SK-N-SH (cell line): ENCODE data around the gene LDB2. TPM values are rescaled to one million over a fixed set of nuclear protein-coding genes. Genes with fewer than 3 reads are reported as not detected.

Source experiments
- CTCF ChIA-PET: fragments of 300-600, 350-600 bp; formaldehyde crosslinking; extraction: SDS; loops from one replicate; lab custom pipeline; 2021; lab: Yijun Ruan, JAX
- POLR2A ChIA-PET: fragments of 350-600 bp; sonication (Branson Sonifier 250); formaldehyde crosslinking; extraction: SDS; loops from one replicate; lab custom pipeline; 2020; ENCODE audit warnings: antibody characterized with exemption, inconsistent platforms; lab: Yijun Ruan, JAX
- DNase-seq: peaks from one replicate; pipeline ENCODE4 v3.0.0; 2012
- H2AFZ ChIP-seq: fragments of 200-600 bp; sonication (generic); 2 replicates; pipeline ENCODE4 v1.8.1; 2016; ENCODE audit warnings: antibody characterized with exemption, mild to moderate bottlenecking, low read depth
- H3F3A ChIP-seq: fragments of 200-600 bp; sonication (generic); replicated peaks from 2 replicates; pipeline ENCODE3; 2016; ENCODE audit warnings: antibody characterized with exemption, mild to moderate bottlenecking; ENCODE audit not compliant: insufficient read depth
- H3K27ac ChIP-seq, 2 experiments: fragments of 200-500 bp in 1 of 2; fragments of 200-600 bp in 1 of 2; sonication (Bioruptor generic) in 1 of 2; sonication (generic), shearing (Covaris generic) in 1 of 2; 2 replicates each; pipeline versions ENCODE4 v1.5.1 to v1.6.1; 2014 to 2016; ENCODE audit warnings: low read depth in 2 of 2, inconsistent platforms in 1 of 2, low read length in 1 of 2, mild to moderate bottlenecking in 1 of 2, mixed read lengths in 1 of 2
- H3K27me3 ChIP-seq: fragments of 200-600 bp; sonication (generic), shearing (Covaris generic); 2 replicates; pipeline ENCODE4 v1.6.1; 2016; ENCODE audit warnings: mixed run types; ENCODE audit not compliant: insufficient read depth
- H3K36me3 ChIP-seq, 2 experiments: fragments of 200-500 bp in 1 of 2; fragments of 200-600 bp in 1 of 2; sonication (Bioruptor generic) in 1 of 2; sonication (generic) in 1 of 2; replicated peaks in 1 of 2; 2 replicates each; pipeline versions ENCODE3 to v1.5.1; 2014 to 2016; ENCODE audit warnings: low read length in 1 of 2, mild to moderate bottlenecking in 1 of 2; ENCODE audit not compliant: insufficient read depth in 2 of 2, control insufficient read depth in 1 of 2
- H3K4me1 ChIP-seq, 2 experiments: fragments of 200-500 bp in 1 of 2; fragments of 200-600 bp in 1 of 2; sonication (Bioruptor generic) in 1 of 2; sonication (generic), shearing (Covaris generic) in 1 of 2; 2 replicates each; pipeline versions ENCODE4 v1.5.1 to v1.6.1; 2014 to 2016; ENCODE audit warnings: low read depth in 1 of 2, low read length in 1 of 2, mixed run types in 1 of 2; ENCODE audit not compliant: insufficient read depth in 2 of 2, control insufficient read depth in 1 of 2
- H3K4me2 ChIP-seq: fragments of 200-600 bp; sonication (generic), shearing (Covaris generic); 2 replicates; pipeline ENCODE4 v1.6.1; 2017; ENCODE audit warnings: mixed run types
- H3K4me3 ChIP-seq, 2 experiments: fragments of 200-500 bp in 1 of 2; fragments of 200-600 bp in 1 of 2; sonication (Bioruptor generic) in 1 of 2; sonication (generic), shearing (Covaris generic) in 1 of 2; 2 replicates each; pipeline versions ENCODE4 v1.5.1 to v1.8.1; 2014 to 2016; ENCODE audit warnings: low read depth in 2 of 2, inconsistent platforms in 1 of 2, low read length in 1 of 2, mild to moderate bottlenecking in 1 of 2, mixed read lengths in 1 of 2, moderate library complexity in 1 of 2
- H3K79me2 ChIP-seq: fragments of 200-600 bp; sonication (generic); 2 replicates; pipeline ENCODE4 v1.8.1; 2017; ENCODE audit warnings: mild to moderate bottlenecking; ENCODE audit not compliant: insufficient read depth
- H3K9ac ChIP-seq: fragments of 200-600 bp; sonication (generic); 2 replicates; pipeline ENCODE4 v1.6.1; 2017; ENCODE audit warnings: mixed run types
- H3K9me2 ChIP-seq: fragments of 200-600 bp; sonication (generic); 2 replicates; pipeline ENCODE4 v1.6.1; 2017; ENCODE audit warnings: mixed run types
- H3K9me3 ChIP-seq: fragments of 200-600 bp; sonication (generic); 2 replicates; pipeline ENCODE4 v1.6.1; 2017; ENCODE audit warnings: mixed run types, mild to moderate bottlenecking, moderate library complexity
- H4K20me1 ChIP-seq: fragments of 200-600 bp; sonication (generic); 2 replicates; pipeline ENCODE4 v1.6.1; 2017; ENCODE audit warnings: mild to moderate bottlenecking, mixed run types; ENCODE audit not compliant: insufficient read depth
- CHD2 ChIP-seq: fragments of 150-350 bp; IDR thresholded peaks from 2 replicates; pipeline ENCODE4 v1.6.1; 2018; ENCODE audit warnings: low read length; ENCODE audit not compliant: partially characterized antibody
- ELF1 ChIP-seq: IDR thresholded peaks from 2 replicates; pipeline ENCODE4 v1.4.0; 2012
- EZH2phosphoT487 ChIP-seq: fragments of 200-600 bp; sonication (generic); IDR thresholded peaks from 2 replicates; pipeline ENCODE4 v1.6.1; 2017; ENCODE audit warnings: low read depth, mixed run types, mild to moderate bottlenecking, antibody characterized with exemption, moderate library complexity, borderline replicate concordance
- FOSL2 ChIP-seq: IDR thresholded peaks from 2 replicates; pipeline ENCODE4 v1.4.0; 2012; ENCODE audit warnings: low read depth, mild to moderate bottlenecking, moderate library complexity, borderline replicate concordance
- MXI1 ChIP-seq: IDR thresholded peaks from 2 replicates; pipeline ENCODE4 v1.6.1; 2012; ENCODE audit warnings: mild to moderate bottlenecking, low read depth, low read length, improper control_type of control experiment
- NFIC ChIP-seq: IDR thresholded peaks from 2 replicates; pipeline ENCODE4 v1.4.0; 2012; ENCODE audit warnings: borderline replicate concordance
- NRF1 ChIP-seq: IDR thresholded peaks from 2 replicates; pipeline ENCODE4 v1.6.1; 2012; ENCODE audit warnings: low read depth, mild to moderate bottlenecking, low read length
- RAD21 ChIP-seq: IDR thresholded peaks from 2 replicates; pipeline ENCODE4 v1.6.1; 2012; ENCODE audit warnings: mild to moderate bottlenecking, low read length
- RFX5 ChIP-seq: IDR thresholded peaks from 2 replicates; pipeline ENCODE4 v1.6.1; 2012; ENCODE audit warnings: mild to moderate bottlenecking, improper control_type of control experiment, low read length
- RXRA ChIP-seq: IDR thresholded peaks from 2 replicates; pipeline ENCODE4 v1.4.0; 2012; ENCODE audit warnings: low read depth, mild to moderate bottlenecking, borderline replicate concordance
- TCF12 ChIP-seq: IDR thresholded peaks from 2 replicates; pipeline ENCODE4 v1.4.0; 2012
- ZBTB33 ChIP-seq: IDR thresholded peaks from 2 replicates; pipeline ENCODE4 v1.4.0; 2012; ENCODE audit warnings: low read depth, borderline replicate concordance
- WGBS: methylation state at CpG from one replicate; pipeline ENCODE4 v1.1.6; 2017; ENCODE audit warnings: low lambda C conversion rate; 5-methylcytosine and 5-hydroxymethylcytosine counted together
- polyA plus RNA-seq, 3 experiments: library from polyadenylated mRNA; depleted of rRNA; stranded (reverse); fragments of >200 nt; gene quantifications; 2 replicates each; pipeline ENCODE4 v1.2.3, GENCODE V29; 2012
- TF ChIP-seq, protein P1 (sequence below): IDR thresholded peaks from 2 replicates; pipeline ENCODE4 v1.4.0; 2012; ENCODE audit warnings: low read depth

LDB2 gene
- polyA plus RNA-seq, 1 of the 3 experiments (the other 2 are of a cell fraction): 11.0 TPM

GRCh38 chr4:16745009-16745635 lies 153.3 kb downstream of the LDB2 start:
- Histone ChIP-seq H3K4me3 (no peak overlapping the region), H3K9me2 (no peaks in the 10 kb centered on the region), H2AFZ (no peak overlapping the region), H3K9me3 (no peaks in the 10 kb centered on the region), H3K36me3 (no peaks in the 10 kb centered on the region), H3K4me1 (peaks cover 2 to 5% of the 10 kb centered on the region in 2 experiments; a peak in 2 of 4 replicates), H3K27me3 (no peaks in the 10 kb centered on the region), H3K9ac (no peak overlapping the region), H3K79me2 (no peaks in the 10 kb centered on the region), H4K20me1 (no peaks in the 10 kb centered on the region), H3K4me2 (no peak overlapping the region), H3F3A (peaks cover 4% of the 10 kb centered on the region), H3K27ac (no peak overlapping the region)
- TF ChIP-seq ZBTB33 (no peak), TCF12 (0 out of 2 replicates have a peak, but pooled peaks have one; percentile 12)
- ChIA-PET POLR2A (no interaction called here), CTCF (interaction anchor here (0.6 kb wide), 1 partner anchor 31 kb away, joined by 3 read pairs; no protein-coding TSS in a partner anchor)
- 79% methylated on average over 7 of the region's 7 CpGs for WGBS
- no peak for DNase-seq

DNA sequence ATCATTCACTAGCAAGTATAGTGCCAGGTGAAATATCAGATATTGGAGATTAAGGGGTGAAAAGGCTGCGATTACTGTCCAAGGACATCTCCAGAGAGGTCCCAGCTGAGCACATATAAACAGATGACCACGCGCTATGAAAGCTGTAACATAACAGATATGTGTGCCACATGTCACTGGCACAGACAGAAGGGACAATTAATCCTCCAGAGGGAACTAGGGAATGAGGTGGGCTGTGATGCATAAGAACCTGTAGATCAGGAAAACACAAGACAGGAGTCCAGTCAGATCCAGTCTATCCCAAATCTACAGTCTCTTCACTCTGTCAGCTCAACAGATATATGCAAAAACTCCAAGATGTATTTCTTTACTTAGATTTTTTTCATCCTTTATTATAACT lies 157.2 kb downstream of the LDB2 start:
- Histone ChIP-seq H3K36me3 (peaks cover 0 to 5% of the 10 kb centered on the region in 2 experiments), H3K9ac (no peak overlapping the region), H3K9me3 (no peaks in the 10 kb centered on the region), H2AFZ (no peak overlapping the region), H3K27me3 (no peaks in the 10 kb centered on the region), H4K20me1 (no peaks in the 10 kb centered on the region), H3K4me1 (peaks cover 2 to 5% of the 10 kb centered on the region in 2 experiments; a peak in 2 of 4 replicates), H3K4me2 (no peak overlapping the region), H3K4me3 (no peak overlapping the region), H3F3A (peaks cover 4% of the 10 kb centered on the region), H3K79me2 (no peaks in the 10 kb centered on the region), H3K9me2 (no peaks in the 10 kb centered on the region), H3K27ac (no peak overlapping the region)
- 95% methylated on average over 3 of the region's 3 CpGs for WGBS
- DNase-seq: no peak
- ChIA-PET POLR2A (no interaction called here), CTCF (interaction anchor here (1.2 kb wide), 1 partner anchor 98 kb away, joined by 3 read pairs; no protein-coding TSS in a partner anchor)
- TF ChIP-seq RXRA (no peak), NFIC (no peak), NRF1 (no peak), CHD2 (no peak), RFX5 (no peak), MXI1 (no peak), FOSL2 (no peak), ELF1 (no peak), RAD21 (no peak), EZH2phosphoT487 (no peak)
- TF ChIP-seq, protein P1, sequence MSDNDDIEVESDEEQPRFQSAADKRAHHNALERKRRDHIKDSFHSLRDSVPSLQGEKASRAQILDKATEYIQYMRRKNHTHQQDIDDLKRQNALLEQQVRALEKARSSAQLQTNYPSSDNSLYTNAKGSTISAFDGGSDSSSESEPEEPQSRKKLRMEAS: no peak
